Embryonic facial prominence (tissue), 1 donor: ENCODE results near the gene GREM2.

ENCODE experiments used
- DNase-seq: peaks from one replicate; pipeline ENCODE4 v3.0.0-alpha.2; 2016; ENCODE audit errors: extremely low spot score

The GREM2 gene

GRCh38 chr1:240455228-240455821, 156.6 kb downstream of the GREM2 start:
- DNase-seq = no peak

- no peak for DNase-seq
Observed at GRCh38 chr1:240445369-240445768, 166.6 kb downstream of the GREM2 start.

GRCh38 chr1:240441669-240442068, 170.3 kb downstream of the GREM2 start:
- DNase-seq = no peak
